Esophagus muscularis mucosa (tissue), 4 donors: ENCODE results near the gene DCST2. TPM values are rescaled to one million over a fixed set of nuclear protein-coding genes. Genes with fewer than 3 reads are reported as not detected.
A peak's percentile ranks its signal among the peaks of the same experiment; 100 is the strongest.

ENCODE experiments used
- DNase-seq: peaks from one replicate; pipeline ENCODE4 v3.0.0-alpha.2; 2017; ENCODE audit errors: extremely low spot score
- H3K27ac ChIP-seq, 4 donors: fragments of 200-600 bp; sonication (generic); replicated peaks in 1 of 4; 1 replicate in 3 of 4; 2 replicates in 1 of 4; pipeline ENCODE4 v1.5.1; 2016 to 2019; ENCODE audit warnings: mild to moderate bottlenecking in 1 of 4
- H3K27me3 ChIP-seq, 4 donors: fragments of 200-600 bp; sonication (generic); one replicate each; pipeline versions ENCODE4 v1.5.1 to v1.6.0; 2016 to 2019
- H3K36me3 ChIP-seq, 4 donors: fragments of 200-600 bp; sonication (generic); one replicate each; pipeline ENCODE4 v1.5.1; 2016 to 2019
- H3K4me1 ChIP-seq, 4 donors: fragments of 200-600 bp; sonication (generic); one replicate each; pipeline ENCODE4 v1.5.1; 2016 to 2019
- H3K4me3 ChIP-seq, 4 donors: fragments of 200-600 bp; sonication (generic); 1 replicate in 2 of 4; 2 replicates in 2 of 4; pipeline ENCODE4 v1.5.1; 2016 to 2019; ENCODE audit warnings: mild to moderate bottlenecking in 4 of 4, moderate library complexity in 1 of 4
- H3K9me3 ChIP-seq, 4 donors: fragments of 200-600 bp; sonication (generic); 1 replicate in 3 of 4; 2 replicates in 1 of 4; pipeline ENCODE4 v1.5.1; 2016 to 2019
- CTCF ChIP-seq, 3 experiments: fragments of 200-600 bp in 2 of 3; fragments of 450-650 bp in 1 of 3; sonication (generic) in 2 of 3; IDR thresholded peaks; one replicate each; pipeline ENCODE4 v1.5.1; 2017 to 2019; ENCODE audit warnings: antibody characterized with exemption in 3 of 3, mild to moderate bottlenecking in 2 of 3, moderate library complexity in 1 of 3
- EP300 ChIP-seq: sonication (generic); formaldehyde crosslinking; IDR thresholded peaks from one replicate; pipeline ENCODE4 v1.6.1; 2017; ENCODE audit warnings: antibody characterized with exemption
- POLR2A ChIP-seq: fragments of 450-650 bp; IDR thresholded peaks from one replicate; pipeline ENCODE4 v1.6.1; 2017; ENCODE audit warnings: antibody characterized with exemption, moderate library complexity, mild to moderate bottlenecking, low read depth
- POLR2AphosphoS5 ChIP-seq, 2 donors: sonication (generic); formaldehyde crosslinking; IDR thresholded peaks; one replicate each; pipeline ENCODE4 v1.6.1; 2017; ENCODE audit warnings: antibody characterized with exemption in 2 of 2
- WGBS: methylation state at CpG from one replicate; pipeline ENCODE4 v1.1.5; 2018; 5-methylcytosine and 5-hydroxymethylcytosine counted together
- intact Hi-C: fragments of 100-400 bp; cut with DNase I; formaldehyde crosslinking; loops from one replicate; pipeline ENCODE4 v1.15.1; 2023
- total RNA-seq, 4 donors: library from RNA; depleted of rRNA; stranded (reverse); fragments of >200 nt; gene quantifications; one replicate each; pipeline versions ENCODE4 v1.1.0 to v1.2.1, GENCODE V29; 2016

The DCST2 gene
- total RNA-seq, 4 donors from 2014 or later, result 0.11 to 0.19 TPM; not detected in 2

- intact Hi-C loops, result loop anchor here (5.0 kb wide), 2 partner anchors 53 to 78 kb away; partner anchors contain the start of genes PMVK and PYGO2
- TF ChIP-seq POLR2AphosphoS5 (IDR thresholded peaks at IDR 0.05) (no peak), EP300 (no peak), CTCF (IDR thresholded peaks at IDR 0.05) (no peak), POLR2A (no peak)
- no peak for DNase-seq
- peaks cover 43 to 70% (median 57%) of the 10 kb centered on the region in 4 donors for H3K4me1 ChIP-seq
- 78% methylated on average over 9 of the region's 16 CpGs for WGBS
- H3K9me3 ChIP-seq, result no peaks in the 10 kb centered on the region
- peaks cover 9 to 33% (median 27%) of the 10 kb centered on the region in 4 donors for H3K36me3 ChIP-seq
- H3K4me3 ChIP-seq, result no peak overlapping the region
- peak overlapping the region; percentile 86 to 92 (median 90) for H3K27ac ChIP-seq
- H3K27me3 ChIP-seq, result no peaks in the 10 kb centered on the region
Observed at GRCh38 chr1:155015527-155016230, 17.9 kb downstream of the DCST2 start.

GRCh38 chr1:155014709-155015508, 18.7 kb downstream of the DCST2 start:
- Histone ChIP-seq H3K4me3 (no peak overlapping the region), H3K9me3 (no peaks in the 10 kb centered on the region), H3K27ac (peak overlapping the region in 1 of 4 donors; percentile 90), H3K36me3 (peaks cover 9 to 35% (median 30%) of the 10 kb centered on the region in 4 donors), H3K4me1 (peaks cover 43 to 78% (median 62%) of the 10 kb centered on the region in 4 donors), H3K27me3 (no peaks in the 10 kb centered on the region)
- intact Hi-C loops, result loop anchor here (5.0 kb wide), 2 partner anchors 53 to 78 kb away; partner anchors contain the start of genes PMVK and PYGO2
- no peak for TF ChIP-seq EP300
- no peak for TF ChIP-seq POLR2AphosphoS5 (IDR thresholded peaks at IDR 0.05)
- TF ChIP-seq POLR2A, result no peak
- no peak for TF ChIP-seq CTCF (IDR thresholded peaks at IDR 0.05)
- DNase-seq, result no peak
- 91% methylated on average over 16 of the region's 31 CpGs for WGBS

- no peak for TF ChIP-seq POLR2A
- Histone ChIP-seq H3K27me3 (no peaks in the 10 kb centered on the region), H3K4me3 (no peak overlapping the region), H3K9me3 (no peaks in the 10 kb centered on the region), H3K27ac (peak overlapping the region; percentile 13 to 65 (median 37)), H3K4me1 (peaks cover 47 to 85% (median 70%) of the 10 kb centered on the region in 4 donors), H3K36me3 (peaks cover 9 to 39% (median 32%) of the 10 kb centered on the region in 4 donors)
- 61% methylated on average over 6 of the region's 8 CpGs for WGBS
- intact Hi-C loops, result no loop called here
- no peak for DNase-seq
Observed at GRCh38 chr1:155013632-155014031, 19.9 kb downstream of the DCST2 start.

GRCh38 chr1:155012776-155013602, 20.6 kb downstream of the DCST2 start:
- Histone ChIP-seq H3K36me3 (peaks cover 9 to 39% (median 32%) of the 10 kb centered on the region in 4 donors), H3K9me3 (no peaks in the 10 kb centered on the region), H3K4me3 (no peak overlapping the region), H3K4me1 (peaks cover 49 to 85% (median 70%) of the 10 kb centered on the region in 4 donors), H3K27me3 (no peaks in the 10 kb centered on the region), H3K27ac (peak overlapping the region; percentile 56 to 74 (median 62))
- DNase-seq, result no peak
- no peak for TF ChIP-seq POLR2AphosphoS5 (IDR thresholded peaks at IDR 0.05)
- TF ChIP-seq POLR2A, result no peak
- no peak for TF ChIP-seq CTCF (IDR thresholded peaks at IDR 0.05)
- no peak for TF ChIP-seq EP300
- 79% methylated on average over 2 of the region's 3 CpGs for WGBS
- intact Hi-C loops, result no loop called here
